ENCODE results near the gene OR8H3.
"Not testable (repeated sequence)": the region's sequence is repeated elsewhere in the genome, so short reads cannot be mapped to it uniquely, and the experiment has no call there.

OR8H3 gene, protein sequence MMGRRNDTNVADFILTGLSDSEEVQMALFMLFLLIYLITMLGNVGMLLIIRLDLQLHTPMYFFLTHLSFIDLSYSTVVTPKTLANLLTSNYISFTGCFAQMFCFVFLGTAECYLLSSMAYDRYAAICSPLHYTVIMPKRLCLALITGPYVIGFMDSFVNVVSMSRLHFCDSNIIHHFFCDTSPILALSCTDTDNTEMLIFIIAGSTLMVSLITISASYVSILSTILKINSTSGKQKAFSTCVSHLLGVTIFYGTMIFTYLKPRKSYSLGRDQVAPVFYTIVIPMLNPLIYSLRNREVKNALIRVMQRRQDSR

GRCh38 chr11:56122073-56122472 lies at the start of gene OR8H3:
Gene OR8H3, plus strand, starts transcription at chr11:56122373. Its CDS starts 0 bp downstream, at chr11:56122373.
- no peak for TF ChIP-seq CTCF (IDR thresholded peaks at IDR 0.05; ENCODE audit: low read depth, low read length, missing control alignments)

DNA sequence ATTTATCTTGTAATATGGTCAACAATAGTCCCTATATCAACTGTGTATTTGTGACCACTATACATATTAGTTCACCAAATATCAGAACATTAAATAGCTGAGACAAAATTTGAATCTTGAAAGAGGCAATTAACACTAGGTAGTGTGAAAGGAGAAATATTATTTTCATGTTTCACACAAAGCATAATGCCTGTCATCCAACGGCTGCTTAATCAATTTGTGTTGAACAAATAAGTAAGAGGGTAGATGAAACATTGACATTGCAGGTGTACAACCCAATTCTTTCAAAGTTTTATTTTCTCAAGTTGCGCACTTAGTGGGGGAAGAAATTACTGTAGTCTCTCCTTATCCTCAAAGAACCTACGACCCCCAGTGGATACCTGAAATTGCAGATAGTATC lies 32.5 kb upstream of the OR8H3 start:
- no peak overlapping the region for H3K4me3 ChIP-seq (ENCODE audit: low read depth, low read length)
- DNase-seq (ENCODE audit: low read depth), result no peak
- no peak for TF ChIP-seq CTCF (IDR thresholded peaks at IDR 0.05; ENCODE audit: low read depth, low read length, missing control alignments)

More at GRCh38 chr11:56122073-56122472, at the start of gene OR8H3:
- no peak for DNase-seq (ENCODE audit: low read depth)
- H3K4me3 ChIP-seq (ENCODE audit: low read depth, low read length), result no peak within 1 kb of the TSS

- no peak for TF ChIP-seq CTCF (IDR thresholded peaks at IDR 0.05; ENCODE audit: low read depth, low read length, missing control alignments)
- H3K4me3 ChIP-seq (ENCODE audit: low read depth, low read length), result no peak within 1 kb of the TSS
- no peak for DNase-seq (ENCODE audit: low read depth)
These were observed 29.2 kb upstream of the OR8H3 start, which contains the start of gene OR8I2 for GRCh38 chr11:56093008-56093407. Gene OR8I2, plus strand, starts transcription at chr11:56093308. Its CDS starts 0 bp downstream, at chr11:56093308.

DNA sequence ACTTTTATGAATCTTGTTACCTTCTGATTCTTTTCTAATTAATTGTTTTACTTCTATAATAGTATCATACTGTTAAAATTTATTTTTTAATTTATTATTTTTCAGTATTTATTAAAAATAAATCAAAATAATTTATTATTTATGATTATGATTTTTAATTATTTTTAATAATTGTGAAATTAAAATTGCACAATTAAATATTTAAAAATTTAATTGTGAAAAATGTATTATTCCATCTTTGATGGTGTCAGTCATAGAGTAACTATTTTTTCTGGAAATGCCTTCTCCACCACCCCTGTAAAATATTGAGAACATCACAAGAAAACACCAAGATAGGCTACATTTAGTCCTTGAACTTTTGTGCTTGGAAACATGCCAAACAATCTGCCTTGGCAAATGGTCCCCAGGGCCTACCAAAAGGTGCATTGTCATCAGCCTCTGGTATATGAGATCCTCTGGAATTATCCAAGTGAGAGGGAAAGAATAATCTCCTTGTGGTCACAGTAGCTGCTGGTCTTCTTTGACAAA lies 18.9 kb upstream of the OR8H3 start, which contains the start of gene OR8H2:
TSS of gene OR8H2 (plus strand) at position 478 of the 528 bp plus-strand sequence. CDS start 1,356 bp downstream, outside the sequence.
- no peak for DNase-seq (ENCODE audit: low read depth)
- TF ChIP-seq CTCF (IDR thresholded peaks at IDR 0.05; ENCODE audit: low read depth, low read length, missing control alignments), result no peak
- H3K4me3 ChIP-seq (ENCODE audit: low read depth, low read length), result no peak within 1 kb of the TSS

GRCh38 chr11:56140151-56140661 lies 18.0 kb downstream of the OR8H3 start, which contains the start of gene OR8J3:
Gene OR8J3, minus strand, starts transcription at chr11:56140201. Its CDS starts 2,483 bp downstream, at chr11:56137718.
- H3K4me3 ChIP-seq (ENCODE audit: low read depth, low read length), result no peak within 1 kb of the TSS
- DNase-seq (ENCODE audit: low read depth), result no peak
- no peak for TF ChIP-seq CTCF (IDR thresholded peaks at IDR 0.05; ENCODE audit: low read depth, low read length, missing control alignments)

DNA sequence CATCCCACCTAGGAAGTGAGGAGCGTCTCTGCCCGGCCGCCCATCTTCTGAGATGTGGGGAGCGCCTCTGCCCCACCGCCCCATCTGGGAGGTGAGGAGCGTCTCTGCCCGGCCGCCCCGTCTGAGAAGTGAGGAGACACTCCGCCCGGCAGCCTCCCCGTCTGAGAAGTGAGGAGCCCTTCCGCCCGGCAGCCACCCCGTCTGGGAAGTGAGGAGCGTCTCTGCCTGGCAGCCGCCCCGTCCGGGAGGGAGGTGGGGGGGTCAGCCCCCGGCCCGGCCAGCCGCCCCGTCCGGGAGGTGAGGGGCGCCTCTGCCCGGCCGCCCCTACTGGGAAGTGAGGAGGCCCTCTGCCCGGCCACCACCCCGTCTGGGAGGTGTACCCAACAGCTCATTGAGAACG lies 21.5 kb downstream of the OR8H3 start:
- not testable (repeated sequence) for H3K4me3 ChIP-seq (ENCODE audit: low read depth, low read length); DNase-seq (ENCODE audit: low read depth)

- no peak for TF ChIP-seq CTCF (IDR thresholded peaks at IDR 0.05; ENCODE audit: low read depth, low read length, missing control alignments)
- no peak overlapping the region for H3K4me3 ChIP-seq (ENCODE audit: low read depth, low read length)
- DNase-seq (ENCODE audit: low read depth), result no peak
These were observed 29.2 kb downstream of the OR8H3 start for GRCh38 chr11:56151376-56151775.

Data from GM12864 (cell line).